HEK293 (cell line): Measurements from ENCODE around the gene UBXN10.

Experiments
- CTCF ChIA-PET: fragments of 350-600 bp; formaldehyde crosslinking; extraction: SDS; loops from one replicate; lab custom pipeline; 2021; ENCODE audit warnings: antibody characterized with exemption; lab: Yijun Ruan, JAX
- POLR2A ChIA-PET: fragments of 300-600 bp; formaldehyde crosslinking; extraction: SDS; loops from one replicate; lab custom pipeline; 2020; ENCODE audit warnings: antibody characterized with exemption, inconsistent platforms; lab: Yijun Ruan, JAX
- H3K27ac ChIP-seq: fragments of 200-500 bp; sonication (Bioruptor generic); 2 replicates; pipeline ENCODE4 v1.5.1; 2014; ENCODE audit warnings: low read depth, low read length, control low read depth, inconsistent platforms; ENCODE audit errors: extremely low read depth
- H3K36me3 ChIP-seq, 2 experiments: fragments of 200-500 bp in 1 of 2; sonication (Bioruptor generic) in 1 of 2; 1 replicate in 1 of 2; 2 replicates in 1 of 2; pipeline ENCODE4 v1.5.1; 2014 to 2017; ENCODE audit warnings: inconsistent platforms in 2 of 2, low read length in 2 of 2; ENCODE audit not compliant: control insufficient read depth in 2 of 2, insufficient read depth in 1 of 2
- H3K4me1 ChIP-seq: fragments of 200-500 bp; sonication (Bioruptor generic); 2 replicates; pipeline ENCODE4 v1.5.1; 2014; ENCODE audit warnings: mild to moderate bottlenecking, low read length, inconsistent platforms; ENCODE audit not compliant: control insufficient read depth, insufficient read depth
- H3K4me3 ChIP-seq: 2 replicates; pipeline ENCODE4 v1.5.1; 2011; ENCODE audit warnings: low read depth, mild to moderate bottlenecking, control low read depth, low read length, moderate library complexity
- H3K9me3 ChIP-seq: fragments of 200-500 bp; sonication (Bioruptor generic); 2 replicates; pipeline ENCODE4 v1.5.1; 2014; ENCODE audit warnings: low read depth, low read length, inconsistent platforms; ENCODE audit not compliant: control insufficient read depth, insufficient read depth
- BCL11B ChIP-seq: fragments of 450-650 bp; formaldehyde crosslinking; IDR thresholded peaks from 2 replicates; pipeline ENCODE4 v1.5.1; 2016; ENCODE audit warnings: low read depth, missing biosample characterization, missing genetic modification characterization
- GLIS2 ChIP-seq: fragments of 450-650 bp; formaldehyde crosslinking; IDR thresholded peaks from 2 replicates; pipeline ENCODE4 v1.5.1; 2016; ENCODE audit warnings: missing biosample characterization, missing genetic modification characterization
- ZBTB21 ChIP-seq: fragments of 450-650 bp; formaldehyde crosslinking; IDR thresholded peaks from 2 replicates; pipeline ENCODE4 v1.5.1; 2017; ENCODE audit warnings: missing biosample characterization, missing genetic modification characterization
- ZNF114 ChIP-seq: fragments of 450-650 bp; formaldehyde crosslinking; IDR thresholded peaks from 2 replicates; pipeline ENCODE4 v1.5.0; 2017; ENCODE audit warnings: missing biosample characterization, missing genetic modification characterization
- ZNF133 ChIP-seq: fragments of 450-650 bp; formaldehyde crosslinking; IDR thresholded peaks from 2 replicates; pipeline ENCODE4 v1.5.1; 2016; ENCODE audit warnings: missing biosample characterization, missing genetic modification characterization
- ZNF138 ChIP-seq: fragments of 450-650 bp; formaldehyde crosslinking; IDR thresholded peaks from 2 replicates; pipeline ENCODE4 v1.5.1; 2016; ENCODE audit warnings: missing biosample characterization, missing genetic modification characterization, borderline replicate concordance
- ZNF571 ChIP-seq: fragments of 450-650 bp; formaldehyde crosslinking; IDR thresholded peaks from 2 replicates; pipeline ENCODE4 v1.5.0; 2017; ENCODE audit warnings: missing biosample characterization, missing genetic modification characterization
- ZNF610 ChIP-seq: fragments of 450-650 bp; formaldehyde crosslinking; IDR thresholded peaks from 2 replicates; pipeline ENCODE4 v1.5.1; 2016; ENCODE audit warnings: missing biosample characterization, missing genetic modification characterization, borderline replicate concordance
- ZNF76 ChIP-seq: fragments of 450-650 bp; formaldehyde crosslinking; IDR thresholded peaks from 2 replicates; pipeline ENCODE4; 2016; ENCODE audit warnings: low read depth, missing biosample characterization, missing genetic modification characterization, borderline replicate concordance
- ZNF768 ChIP-seq: fragments of 450-650 bp; formaldehyde crosslinking; IDR thresholded peaks from 2 replicates; pipeline ENCODE4 v1.5.1; 2018; ENCODE audit warnings: missing biosample characterization, mild to moderate bottlenecking, missing genetic modification characterization
- ZNF776 ChIP-seq: fragments of 450-650 bp; formaldehyde crosslinking; IDR thresholded peaks from 2 replicates; pipeline ENCODE4 v1.5.0; 2017; ENCODE audit warnings: missing biosample characterization, missing genetic modification characterization, borderline replicate concordance
- ZNF777 ChIP-seq: fragments of 450-650 bp; formaldehyde crosslinking; IDR thresholded peaks from 2 replicates; pipeline ENCODE4 v1.5.1; 2017; ENCODE audit warnings: missing biosample characterization, missing genetic modification characterization, borderline replicate concordance
- ZSCAN16 ChIP-seq: fragments of 450-650 bp; formaldehyde crosslinking; IDR thresholded peaks from 2 replicates; pipeline ENCODE4 v1.5.1; 2016; ENCODE audit warnings: missing biosample characterization, missing genetic modification characterization
- ZSCAN23 ChIP-seq: fragments of 450-650 bp; formaldehyde crosslinking; IDR thresholded peaks from 2 replicates; pipeline ENCODE4 v1.5.1; 2016; ENCODE audit warnings: missing biosample characterization, missing genetic modification characterization
- TF ChIP-seq, protein P1 (sequence below): fragments of 450-650 bp; formaldehyde crosslinking; IDR thresholded peaks from 2 replicates; pipeline ENCODE4 v1.5.1; 2016; ENCODE audit warnings: missing biosample characterization, missing genetic modification characterization
- TF ChIP-seq, protein P2 (sequence below): fragments of 450-650 bp; formaldehyde crosslinking; IDR thresholded peaks from 2 replicates; pipeline ENCODE4 v1.5.1; 2016; ENCODE audit warnings: missing biosample characterization, missing genetic modification characterization
- TF ChIP-seq, protein P3 (sequence below): fragments of 450-650 bp; formaldehyde crosslinking; IDR thresholded peaks from 2 replicates; pipeline ENCODE4 v1.5.1; 2016; ENCODE audit warnings: missing biosample characterization, missing genetic modification characterization, low read depth
- TF ChIP-seq, protein P4 (sequence below): fragments of 450-650 bp; formaldehyde crosslinking; IDR thresholded peaks from 2 replicates; pipeline ENCODE4 v1.5.1; 2016; ENCODE audit warnings: missing biosample characterization, missing genetic modification characterization
- TF ChIP-seq, protein P5 (sequence below): fragments of 450-650 bp; formaldehyde crosslinking; IDR thresholded peaks from 2 replicates; pipeline ENCODE4 v1.5.1; 2016; ENCODE audit warnings: missing biosample characterization, missing genetic modification characterization, borderline replicate concordance

UBXN10 gene

DNA sequence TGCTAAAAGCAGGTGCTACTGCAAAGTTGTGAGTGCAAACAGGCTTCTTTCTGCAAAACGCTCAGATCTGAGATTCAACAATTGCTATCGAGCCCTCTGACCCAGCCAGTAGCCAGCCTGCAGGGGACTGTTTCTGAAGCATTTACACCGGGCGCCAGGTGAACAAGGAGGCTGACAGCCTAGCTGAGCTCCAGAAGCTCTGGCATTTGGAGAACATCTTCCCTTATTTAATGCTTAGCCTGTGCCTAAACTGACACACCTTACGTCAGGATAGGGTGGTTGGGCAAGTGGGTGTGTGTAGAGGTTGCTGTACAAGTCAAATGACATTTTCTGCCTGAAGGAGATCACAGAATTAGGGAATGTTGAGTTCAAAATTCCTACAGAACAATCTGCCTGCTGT, 16.3 kb downstream of the UBXN10 start:
- ChIA-PET POLR2A (no interaction called here), CTCF (interaction anchor here (0.9 kb wide), 1 partner anchor 10 kb away, joined by 4 read pairs; no protein-coding TSS in a partner anchor)
- Histone ChIP-seq H3K9me3 (no peaks in the 10 kb centered on the region), H3K36me3 (no peaks in the 10 kb centered on the region), H3K4me3 (no peak overlapping the region), H3K27ac (no peak overlapping the region), H3K4me1 (no peaks in the 10 kb centered on the region)
- TF ChIP-seq ZNF768 (tag by site-specific recombination) (no peak), ZNF114 (no peak), ZNF776 (tag by site-specific recombination) (no peak), ZSCAN16 (no peak), ZBTB21 (no peak), ZNF571 (tag by site-specific recombination) (no peak), GLIS2 (tag by site-specific recombination) (no peak)
- TF ChIP-seq, protein P1, sequence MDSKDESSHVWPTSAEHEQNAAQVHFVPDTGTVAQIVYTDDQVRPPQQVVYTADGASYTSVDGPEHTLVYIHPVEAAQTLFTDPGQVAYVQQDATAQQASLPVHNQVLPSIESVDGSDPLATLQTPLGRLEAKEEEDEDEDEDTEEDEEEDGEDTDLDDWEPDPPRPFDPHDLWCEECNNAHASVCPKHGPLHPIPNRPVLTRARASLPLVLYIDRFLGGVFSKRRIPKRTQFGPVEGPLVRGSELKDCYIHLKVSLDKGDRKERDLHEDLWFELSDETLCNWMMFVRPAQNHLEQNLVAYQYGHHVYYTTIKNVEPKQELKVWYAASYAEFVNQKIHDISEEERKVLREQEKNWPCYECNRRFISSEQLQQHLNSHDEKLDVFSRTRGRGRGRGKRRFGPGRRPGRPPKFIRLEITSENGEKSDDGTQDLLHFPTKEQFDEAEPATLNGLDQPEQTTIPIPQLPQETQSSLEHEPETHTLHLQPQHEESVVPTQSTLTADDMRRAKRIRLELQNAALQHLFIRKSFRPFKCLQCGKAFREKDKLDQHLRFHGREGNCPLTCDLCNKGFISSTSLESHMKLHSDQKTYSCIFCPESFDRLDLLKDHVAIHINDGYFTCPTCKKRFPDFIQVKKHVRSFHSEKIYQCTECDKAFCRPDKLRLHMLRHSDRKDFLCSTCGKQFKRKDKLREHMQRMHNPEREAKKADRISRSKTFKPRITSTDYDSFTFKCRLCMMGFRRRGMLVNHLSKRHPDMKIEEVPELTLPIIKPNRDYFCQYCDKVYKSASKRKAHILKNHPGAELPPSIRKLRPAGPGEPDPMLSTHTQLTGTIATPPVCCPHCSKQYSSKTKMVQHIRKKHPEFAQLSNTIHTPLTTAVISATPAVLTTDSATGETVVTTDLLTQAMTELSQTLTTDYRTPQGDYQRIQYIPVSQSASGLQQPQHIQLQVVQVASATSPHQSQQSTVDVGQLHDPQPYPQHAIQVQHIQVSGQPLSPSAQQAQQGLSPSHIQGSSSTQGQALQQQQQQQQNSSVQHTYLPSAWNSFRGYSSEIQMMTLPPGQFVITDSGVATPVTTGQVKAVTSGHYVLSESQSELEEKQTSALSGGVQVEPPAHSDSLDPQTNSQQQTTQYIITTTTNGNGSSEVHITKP, result no peak
- TF ChIP-seq, protein P2, sequence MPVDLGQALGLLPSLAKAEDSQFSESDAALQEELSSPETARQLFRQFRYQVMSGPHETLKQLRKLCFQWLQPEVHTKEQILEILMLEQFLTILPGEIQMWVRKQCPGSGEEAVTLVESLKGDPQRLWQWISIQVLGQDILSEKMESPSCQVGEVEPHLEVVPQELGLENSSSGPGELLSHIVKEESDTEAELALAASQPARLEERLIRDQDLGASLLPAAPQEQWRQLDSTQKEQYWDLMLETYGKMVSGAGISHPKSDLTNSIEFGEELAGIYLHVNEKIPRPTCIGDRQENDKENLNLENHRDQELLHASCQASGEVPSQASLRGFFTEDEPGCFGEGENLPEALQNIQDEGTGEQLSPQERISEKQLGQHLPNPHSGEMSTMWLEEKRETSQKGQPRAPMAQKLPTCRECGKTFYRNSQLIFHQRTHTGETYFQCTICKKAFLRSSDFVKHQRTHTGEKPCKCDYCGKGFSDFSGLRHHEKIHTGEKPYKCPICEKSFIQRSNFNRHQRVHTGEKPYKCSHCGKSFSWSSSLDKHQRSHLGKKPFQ (tag by site-specific recombination), result no peak
- TF ChIP-seq, protein P3, sequence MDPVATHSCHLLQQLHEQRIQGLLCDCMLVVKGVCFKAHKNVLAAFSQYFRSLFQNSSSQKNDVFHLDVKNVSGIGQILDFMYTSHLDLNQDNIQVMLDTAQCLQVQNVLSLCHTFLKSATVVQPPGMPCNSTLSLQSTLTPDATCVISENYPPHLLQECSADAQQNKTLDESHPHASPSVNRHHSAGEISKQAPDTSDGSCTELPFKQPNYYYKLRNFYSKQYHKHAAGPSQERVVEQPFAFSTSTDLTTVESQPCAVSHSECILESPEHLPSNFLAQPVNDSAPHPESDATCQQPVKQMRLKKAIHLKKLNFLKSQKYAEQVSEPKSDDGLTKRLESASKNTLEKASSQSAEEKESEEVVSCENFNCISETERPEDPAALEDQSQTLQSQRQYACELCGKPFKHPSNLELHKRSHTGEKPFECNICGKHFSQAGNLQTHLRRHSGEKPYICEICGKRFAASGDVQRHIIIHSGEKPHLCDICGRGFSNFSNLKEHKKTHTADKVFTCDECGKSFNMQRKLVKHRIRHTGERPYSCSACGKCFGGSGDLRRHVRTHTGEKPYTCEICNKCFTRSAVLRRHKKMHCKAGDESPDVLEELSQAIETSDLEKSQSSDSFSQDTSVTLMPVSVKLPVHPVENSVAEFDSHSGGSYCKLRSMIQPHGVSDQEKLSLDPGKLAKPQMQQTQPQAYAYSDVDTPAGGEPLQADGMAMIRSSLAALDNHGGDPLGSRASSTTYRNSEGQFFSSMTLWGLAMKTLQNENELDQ (tag by site-specific recombination), result no peak
- TF ChIP-seq, protein P4, sequence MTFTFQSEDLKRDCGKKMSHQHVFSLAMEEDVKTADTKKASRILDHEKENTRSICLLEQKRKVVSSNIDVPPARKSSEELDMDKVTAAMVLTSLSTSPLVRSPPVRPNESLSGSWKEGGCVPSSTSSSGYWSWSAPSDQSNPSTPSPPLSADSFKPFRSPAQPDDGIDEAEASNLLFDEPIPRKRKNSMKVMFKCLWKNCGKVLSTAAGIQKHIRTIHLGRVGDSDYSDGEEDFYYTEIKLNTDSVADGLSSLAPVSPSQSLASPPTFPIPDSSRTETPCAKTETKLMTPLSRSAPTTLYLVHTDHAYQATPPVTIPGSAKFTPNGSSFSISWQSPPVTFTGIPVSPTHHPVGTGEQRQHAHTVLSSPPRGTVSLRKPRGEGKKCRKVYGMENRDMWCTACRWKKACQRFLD, result no peak

DNA sequence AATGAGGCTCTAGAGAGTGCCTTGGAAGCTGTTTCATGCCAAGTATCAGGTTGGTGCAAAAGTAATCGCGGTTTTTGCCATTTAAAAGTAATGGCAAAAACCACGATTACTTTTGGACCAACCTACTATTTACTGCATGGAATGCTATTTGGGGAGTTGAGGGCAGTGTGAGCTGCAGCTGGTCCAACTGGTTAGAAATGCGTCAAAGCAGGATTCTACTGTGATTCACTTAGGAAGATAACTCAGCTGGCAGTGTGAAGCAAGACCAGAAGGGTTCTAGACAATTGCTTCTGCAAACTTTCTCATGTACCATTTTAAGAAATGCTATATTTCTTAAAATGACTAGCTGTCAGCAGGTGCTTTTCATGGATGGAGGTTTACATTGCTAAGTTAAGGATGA, 21.6 kb downstream of the UBXN10 start:
- POLR2A ChIA-PET, result no interaction called here
- no peaks in the 10 kb centered on the region for H3K9me3 ChIP-seq
- no peaks in the 10 kb centered on the region for H3K36me3 ChIP-seq
- H3K4me1 ChIP-seq, result no peaks in the 10 kb centered on the region
- no peak overlapping the region for H3K27ac ChIP-seq
- CTCF ChIA-PET, result interaction anchor here (0.7 to 3.6 kb wide), 5 partner anchors 13 to 287 kb away, joined by 3 to 21 read pairs (median 5); no protein-coding TSS in a partner anchor
- H3K4me3 ChIP-seq, result no peak overlapping the region
- TF ChIP-seq ZNF76 (tag by site-specific recombination) (no peak), ZNF610 (no peak), ZNF133 (tag by site-specific recombination) (no peak), ZSCAN23 (tag by site-specific recombination) (no peak), ZNF138 (tag by site-specific recombination) (no peak), BCL11B (no peak), ZNF777 (tag by site-specific recombination) (no peak)
- TF ChIP-seq, protein P5, sequence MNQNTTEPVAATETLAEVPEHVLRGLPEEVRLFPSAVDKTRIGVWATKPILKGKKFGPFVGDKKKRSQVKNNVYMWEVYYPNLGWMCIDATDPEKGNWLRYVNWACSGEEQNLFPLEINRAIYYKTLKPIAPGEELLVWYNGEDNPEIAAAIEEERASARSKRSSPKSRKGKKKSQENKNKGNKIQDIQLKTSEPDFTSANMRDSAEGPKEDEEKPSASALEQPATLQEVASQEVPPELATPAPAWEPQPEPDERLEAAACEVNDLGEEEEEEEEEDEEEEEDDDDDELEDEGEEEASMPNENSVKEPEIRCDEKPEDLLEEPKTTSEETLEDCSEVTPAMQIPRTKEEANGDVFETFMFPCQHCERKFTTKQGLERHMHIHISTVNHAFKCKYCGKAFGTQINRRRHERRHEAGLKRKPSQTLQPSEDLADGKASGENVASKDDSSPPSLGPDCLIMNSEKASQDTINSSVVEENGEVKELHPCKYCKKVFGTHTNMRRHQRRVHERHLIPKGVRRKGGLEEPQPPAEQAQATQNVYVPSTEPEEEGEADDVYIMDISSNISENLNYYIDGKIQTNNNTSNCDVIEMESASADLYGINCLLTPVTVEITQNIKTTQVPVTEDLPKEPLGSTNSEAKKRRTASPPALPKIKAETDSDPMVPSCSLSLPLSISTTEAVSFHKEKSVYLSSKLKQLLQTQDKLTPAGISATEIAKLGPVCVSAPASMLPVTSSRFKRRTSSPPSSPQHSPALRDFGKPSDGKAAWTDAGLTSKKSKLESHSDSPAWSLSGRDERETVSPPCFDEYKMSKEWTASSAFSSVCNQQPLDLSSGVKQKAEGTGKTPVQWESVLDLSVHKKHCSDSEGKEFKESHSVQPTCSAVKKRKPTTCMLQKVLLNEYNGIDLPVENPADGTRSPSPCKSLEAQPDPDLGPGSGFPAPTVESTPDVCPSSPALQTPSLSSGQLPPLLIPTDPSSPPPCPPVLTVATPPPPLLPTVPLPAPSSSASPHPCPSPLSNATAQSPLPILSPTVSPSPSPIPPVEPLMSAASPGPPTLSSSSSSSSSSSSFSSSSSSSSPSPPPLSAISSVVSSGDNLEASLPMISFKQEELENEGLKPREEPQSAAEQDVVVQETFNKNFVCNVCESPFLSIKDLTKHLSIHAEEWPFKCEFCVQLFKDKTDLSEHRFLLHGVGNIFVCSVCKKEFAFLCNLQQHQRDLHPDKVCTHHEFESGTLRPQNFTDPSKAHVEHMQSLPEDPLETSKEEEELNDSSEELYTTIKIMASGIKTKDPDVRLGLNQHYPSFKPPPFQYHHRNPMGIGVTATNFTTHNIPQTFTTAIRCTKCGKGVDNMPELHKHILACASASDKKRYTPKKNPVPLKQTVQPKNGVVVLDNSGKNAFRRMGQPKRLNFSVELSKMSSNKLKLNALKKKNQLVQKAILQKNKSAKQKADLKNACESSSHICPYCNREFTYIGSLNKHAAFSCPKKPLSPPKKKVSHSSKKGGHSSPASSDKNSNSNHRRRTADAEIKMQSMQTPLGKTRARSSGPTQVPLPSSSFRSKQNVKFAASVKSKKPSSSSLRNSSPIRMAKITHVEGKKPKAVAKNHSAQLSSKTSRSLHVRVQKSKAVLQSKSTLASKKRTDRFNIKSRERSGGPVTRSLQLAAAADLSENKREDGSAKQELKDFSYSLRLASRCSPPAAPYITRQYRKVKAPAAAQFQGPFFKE, result no peak
